Omental fat pad (tissue), 4 donors: ENCODE results near the gene B9D2. TPM values are rescaled to one million over a fixed set of nuclear protein-coding genes. Genes with fewer than 3 reads are reported as not detected.
A peak's percentile ranks its signal among the peaks of the same experiment; 100 is the strongest.
"Not testable (repeated sequence)": the region's sequence is repeated elsewhere in the genome, so short reads cannot be mapped to it uniquely, and the experiment has no call there.

ENCODE experiments used
- ATAC-seq: fragments of 150-250 bp; one replicate; pipeline ENCODE4 v1.9.1; 2016; ENCODE audit warnings: mild to moderate bottlenecking, moderate library complexity; ENCODE audit not compliant: low FRiP score
- DNase-seq: peaks from one replicate; pipeline ENCODE4 v3.0.0-alpha.2; 2019; ENCODE audit warnings: low spot score
- total RNA-seq, 4 donors: library from RNA; depleted of rRNA; stranded (reverse); fragments of >200 nt; gene quantifications; one replicate each; pipeline ENCODE4 v1.1.0, GENCODE V29; 2016
- TF ChIP-seq, protein P1 (sequence below), 3 donors: fragments of 450-650 bp; IDR thresholded peaks; one replicate each; pipeline ENCODE4 v1.5.1; 2016 to 2017; ENCODE audit warnings: antibody characterized with exemption in 3 of 3, mild to moderate bottlenecking in 3 of 3, moderate library complexity in 2 of 3

B9D2 gene
- total RNA-seq, 4 donors from 2014 or later, result 3.3 to 6.8 (median 5.1) TPM

DNA sequence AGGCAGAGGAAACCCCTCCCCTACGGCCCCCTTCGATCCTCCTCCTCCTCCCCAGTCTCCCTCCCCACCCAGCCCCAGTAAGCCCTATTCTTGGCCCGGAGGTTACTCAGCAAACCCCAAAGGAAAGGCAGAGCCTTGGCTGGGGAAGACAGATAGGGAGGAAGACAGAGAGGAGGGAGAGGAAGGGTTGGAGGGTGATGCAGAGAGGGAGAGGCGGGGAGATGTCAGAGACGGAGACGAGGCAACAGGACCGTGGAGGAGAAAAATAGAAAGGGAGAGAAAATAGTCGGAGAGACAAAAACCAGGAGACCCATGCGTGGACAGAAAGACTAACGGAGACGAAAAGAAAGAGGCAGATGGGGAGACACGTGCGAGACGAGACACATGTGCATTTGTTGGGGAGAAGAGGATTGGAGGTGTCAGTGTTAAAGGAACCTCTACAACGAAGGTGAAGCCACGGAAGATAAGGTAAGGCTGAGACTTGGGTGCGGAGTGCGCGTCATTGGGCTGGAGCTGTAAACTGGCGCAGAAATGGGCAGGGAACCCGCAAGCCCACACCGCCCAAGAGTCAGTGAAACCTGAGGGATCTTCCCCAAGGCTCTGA is 13.1 kb downstream of the B9D2 start:
- ATAC-seq, result no peak

GRCh38 chr19:41346916-41347315 is 17.0 kb downstream of the B9D2 start:
- not testable (repeated sequence) for DNase-seq

More for the DNA sequence above, 13.1 kb downstream of the B9D2 start:
- no peak for DNase-seq
- TF ChIP-seq, protein P1, sequence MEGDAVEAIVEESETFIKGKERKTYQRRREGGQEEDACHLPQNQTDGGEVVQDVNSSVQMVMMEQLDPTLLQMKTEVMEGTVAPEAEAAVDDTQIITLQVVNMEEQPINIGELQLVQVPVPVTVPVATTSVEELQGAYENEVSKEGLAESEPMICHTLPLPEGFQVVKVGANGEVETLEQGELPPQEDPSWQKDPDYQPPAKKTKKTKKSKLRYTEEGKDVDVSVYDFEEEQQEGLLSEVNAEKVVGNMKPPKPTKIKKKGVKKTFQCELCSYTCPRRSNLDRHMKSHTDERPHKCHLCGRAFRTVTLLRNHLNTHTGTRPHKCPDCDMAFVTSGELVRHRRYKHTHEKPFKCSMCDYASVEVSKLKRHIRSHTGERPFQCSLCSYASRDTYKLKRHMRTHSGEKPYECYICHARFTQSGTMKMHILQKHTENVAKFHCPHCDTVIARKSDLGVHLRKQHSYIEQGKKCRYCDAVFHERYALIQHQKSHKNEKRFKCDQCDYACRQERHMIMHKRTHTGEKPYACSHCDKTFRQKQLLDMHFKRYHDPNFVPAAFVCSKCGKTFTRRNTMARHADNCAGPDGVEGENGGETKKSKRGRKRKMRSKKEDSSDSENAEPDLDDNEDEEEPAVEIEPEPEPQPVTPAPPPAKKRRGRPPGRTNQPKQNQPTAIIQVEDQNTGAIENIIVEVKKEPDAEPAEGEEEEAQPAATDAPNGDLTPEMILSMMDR (IDR thresholded peaks at IDR 0.05), result no peak

GRCh38 chr19:41344162-41344561 is 19.8 kb downstream of the B9D2 start:
- DNase-seq (no peak), ATAC-seq (no peak)
- TF ChIP-seq, protein P1 (IDR thresholded peaks at IDR 0.05), result no peak

More at GRCh38 chr19:41346916-41347315, 17.0 kb downstream of the B9D2 start:
- ATAC-seq, result not testable (repeated sequence)

DNA sequence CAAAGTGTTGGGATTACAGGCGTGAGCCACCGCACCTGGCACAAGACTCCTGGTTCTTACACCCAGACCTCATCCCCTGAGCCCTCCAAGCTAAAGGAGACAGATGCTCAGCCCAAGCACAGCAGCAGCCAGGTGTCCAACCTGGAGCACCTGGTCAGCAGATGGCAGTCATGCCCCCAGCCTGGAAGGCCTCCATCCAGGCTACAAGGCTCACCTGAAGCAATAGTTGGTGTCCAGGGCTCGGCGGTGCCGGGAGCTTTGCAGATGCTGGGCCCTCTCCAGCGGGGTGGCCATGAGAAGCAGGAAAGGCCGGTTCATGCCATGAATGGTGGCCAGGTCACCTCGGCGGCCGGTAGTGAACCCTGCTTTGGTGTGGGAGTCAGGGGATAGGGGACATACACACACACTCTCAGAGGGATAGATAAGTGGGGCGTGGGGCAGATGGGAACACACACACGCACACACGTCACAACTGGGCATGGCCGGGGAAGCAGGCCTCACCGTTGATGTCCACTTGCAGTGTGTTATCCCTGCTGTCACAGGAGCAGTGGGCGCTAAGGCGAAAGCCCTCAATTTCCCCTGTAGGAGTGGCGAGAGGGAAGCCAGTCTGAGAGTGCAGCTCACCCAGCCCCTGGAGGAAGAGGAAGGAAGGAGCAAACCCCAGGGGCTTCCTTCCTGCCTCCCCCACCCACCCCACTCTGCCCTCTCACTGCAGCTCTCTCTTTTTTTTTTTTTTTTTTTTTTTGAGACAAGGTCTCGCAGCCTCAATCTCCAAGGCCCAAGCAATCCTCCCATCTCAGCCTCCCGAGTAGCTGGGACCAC is 22.1 kb downstream of the B9D2 start:
- ATAC-seq, result peak; percentile 23
- TF ChIP-seq, protein P1 (IDR thresholded peaks at IDR 0.05), result no peak
- DNase-seq, result no peak

DNA sequence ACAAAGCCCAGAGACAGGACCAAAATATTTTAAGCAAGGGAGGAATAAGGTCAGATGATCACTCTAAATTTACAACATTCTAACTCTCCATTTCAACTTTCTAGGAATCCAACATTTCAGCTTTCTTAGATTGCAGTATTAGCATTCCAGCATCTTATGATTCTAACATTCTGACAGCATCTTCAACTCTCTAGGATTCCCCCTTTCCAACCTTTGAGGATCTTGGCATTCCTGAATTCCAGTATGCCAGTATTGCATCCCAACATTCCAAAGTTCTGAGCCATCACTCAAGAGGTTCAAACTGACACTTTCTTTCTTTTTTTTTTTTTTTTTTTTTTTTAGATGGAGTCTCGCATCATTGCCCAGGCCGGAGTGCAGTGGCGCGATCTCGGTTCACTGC is 24.0 kb downstream of the B9D2 start:
- ATAC-seq (no peak), DNase-seq (no peak)
- TF ChIP-seq, protein P1 (IDR thresholded peaks at IDR 0.05), result no peak

GRCh38 chr19:41335467-41335866 is 28.5 kb downstream of the B9D2 start:
- ATAC-seq (no peak), DNase-seq (no peak)
- TF ChIP-seq, protein P1 (IDR thresholded peaks at IDR 0.05), result no peak

DNA sequence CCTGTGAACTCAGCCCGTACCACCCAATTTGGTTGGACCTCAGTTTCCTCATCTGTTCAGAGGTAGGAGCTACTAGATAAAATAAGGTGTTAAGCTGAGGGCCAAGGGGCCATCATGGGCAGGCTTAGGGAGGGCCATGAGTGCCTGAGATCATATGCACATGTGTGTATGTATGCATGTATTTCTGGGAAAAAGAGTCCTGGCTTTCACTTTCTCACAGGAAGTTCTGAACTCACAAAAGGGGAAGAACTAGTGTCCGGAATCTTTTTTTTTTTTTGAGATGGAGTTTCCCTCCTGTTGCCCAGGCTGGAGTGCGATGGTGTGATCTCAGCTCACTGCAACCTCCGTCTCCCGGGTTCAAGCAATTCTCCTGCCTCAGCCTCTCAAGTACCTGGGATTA is 29.2 kb downstream of the B9D2 start:
- no peak for ATAC-seq
- TF ChIP-seq, protein P1 (IDR thresholded peaks at IDR 0.05), result no peak
- no peak for DNase-seq
